Stimulated activated CD4-positive, alpha-beta T cell treated with anti-CD3 and anti-CD28 coated beads, Interleukin-12 subunit alpha, Interleukin-12 subunit beta, amount 100 ng/mL, for 48 hours (primary cell): ENCODE data around the gene ETS2.
"Not testable (repeated sequence)": the region's sequence is repeated elsewhere in the genome, so short reads cannot be mapped to it uniquely, and the experiment has no call there.

Experiments used
- DNase-seq, 3 donors: peaks; one replicate each; pipeline ENCODE4 v3.0.0-alpha.2; 2020; ENCODE audit warnings: low read depth in 2 of 3, low spot score in 1 of 3

The ETS2 gene

DNA sequence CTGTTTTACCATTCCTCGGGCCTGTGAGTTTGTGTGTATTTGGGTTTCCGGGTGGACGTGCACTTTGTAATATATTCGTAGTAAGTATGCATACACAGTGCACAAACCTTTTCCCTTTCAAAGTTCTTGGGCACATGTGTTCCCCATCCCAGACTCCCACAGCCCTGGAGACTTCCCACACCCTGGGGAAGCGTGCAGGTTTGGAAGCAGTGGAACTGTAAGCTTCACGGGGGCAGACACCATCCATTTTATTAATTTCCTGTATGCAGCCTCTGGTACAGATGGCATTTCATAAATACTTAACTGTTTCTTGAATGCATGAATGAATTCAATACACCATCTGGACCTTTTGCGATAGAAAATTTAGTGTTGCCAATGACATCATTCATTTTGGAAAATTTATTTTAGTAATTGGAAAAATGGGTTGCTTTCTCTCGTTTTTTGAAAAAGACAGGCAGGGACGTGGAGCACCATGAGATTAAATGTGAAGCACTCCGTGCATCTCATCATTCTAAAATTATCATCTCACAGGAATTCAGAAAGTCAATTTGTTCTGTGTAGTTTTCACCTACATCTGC lies 10.8 kb downstream of the ETS2 start:
- DNase-seq: no peak

DNA sequence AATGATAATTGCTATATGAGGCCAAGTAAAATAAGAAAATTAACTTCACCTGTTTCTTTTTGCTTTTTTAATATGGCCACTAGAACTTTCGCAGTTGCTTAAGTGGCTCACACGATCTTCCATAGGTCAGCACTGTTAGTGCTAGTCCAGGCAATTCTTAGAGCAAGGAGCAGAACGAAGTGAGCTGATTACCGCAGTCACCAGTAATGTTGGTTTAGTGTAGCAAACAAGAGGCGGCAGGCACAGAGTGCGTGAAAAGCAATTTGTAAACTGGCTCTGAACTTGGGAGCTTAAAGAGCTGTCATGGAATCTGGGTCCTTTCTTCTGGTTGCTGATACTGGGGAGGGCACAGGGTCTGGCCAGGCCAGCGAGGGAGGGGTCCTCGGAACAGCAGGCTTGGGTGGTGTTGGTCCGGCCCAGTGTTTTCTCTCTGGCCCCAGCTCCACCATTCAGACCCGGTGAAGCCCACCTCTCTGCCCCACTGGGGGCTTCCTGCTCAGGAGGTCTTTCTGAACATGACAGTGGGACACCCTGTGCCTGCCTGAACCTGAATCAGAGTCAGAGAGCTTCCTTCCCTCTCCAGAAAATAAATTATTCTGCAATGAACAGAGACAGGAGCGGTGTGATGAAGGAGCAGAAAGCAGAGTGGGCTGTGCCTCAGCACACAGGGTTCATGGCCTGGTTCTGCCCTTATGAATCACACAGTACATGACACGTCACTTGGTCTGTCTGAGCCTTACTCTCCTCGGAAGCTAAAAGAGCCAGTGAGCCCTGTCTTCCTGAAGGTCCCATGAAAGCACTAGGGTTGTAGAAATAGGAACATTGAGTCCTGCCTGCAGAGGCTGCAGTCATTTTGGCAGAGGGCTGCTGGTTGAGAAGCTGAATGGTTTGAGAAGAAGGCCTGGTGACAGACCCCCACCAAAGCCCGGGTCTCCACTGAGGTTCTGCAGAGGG lies 11.9 kb downstream of the ETS2 start:
- no peak for DNase-seq

DNA sequence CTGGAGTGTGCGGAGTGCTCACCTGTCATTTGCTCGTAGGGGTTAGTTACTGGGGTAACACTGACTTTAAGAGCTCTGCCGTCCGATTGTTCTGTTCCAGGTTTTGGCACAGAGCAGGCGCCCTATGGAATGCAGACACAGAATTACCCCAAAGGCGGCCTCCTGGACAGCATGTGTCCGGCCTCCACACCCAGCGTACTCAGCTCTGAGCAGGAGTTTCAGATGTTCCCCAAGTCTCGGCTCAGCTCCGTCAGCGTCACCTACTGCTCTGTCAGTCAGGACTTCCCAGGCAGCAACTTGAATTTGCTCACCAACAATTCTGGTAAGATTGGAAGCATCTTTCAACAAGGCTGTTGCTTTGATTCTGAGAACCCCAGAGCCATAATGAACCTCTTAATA lies 12.6 kb downstream of the ETS2 start:
- DNase-seq: no peak

DNA sequence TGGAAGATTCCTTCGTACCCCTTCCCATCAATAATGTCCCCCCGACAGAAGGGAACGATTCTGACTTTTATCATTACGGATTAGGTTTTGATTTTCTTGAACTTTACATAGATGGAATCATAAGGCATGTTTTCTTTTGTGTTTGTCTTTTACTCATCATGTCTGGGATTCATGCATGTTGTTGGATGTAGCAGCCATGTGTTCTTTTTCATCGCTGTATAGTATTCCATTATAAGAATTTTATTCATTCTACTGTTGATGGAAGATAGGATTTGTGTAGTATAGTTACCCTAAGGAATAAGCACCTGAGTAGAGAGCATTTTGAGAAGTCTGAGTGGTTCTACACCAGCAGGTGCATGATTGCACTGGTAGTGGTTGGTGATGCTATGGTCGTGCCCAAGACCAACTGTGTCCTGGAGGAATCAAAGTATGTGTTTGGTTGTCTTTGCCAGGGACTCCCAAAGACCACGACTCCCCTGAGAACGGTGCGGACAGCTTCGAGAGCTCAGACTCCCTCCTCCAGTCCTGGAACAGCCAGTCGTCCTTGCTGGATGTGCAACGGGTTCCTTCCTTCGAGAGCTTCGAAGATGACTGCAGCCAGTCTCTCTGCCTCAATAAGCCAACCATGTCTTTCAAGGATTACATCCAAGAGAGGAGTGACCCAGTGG lies 13.5 kb downstream of the ETS2 start:
- DNase-seq: no peak

DNA sequence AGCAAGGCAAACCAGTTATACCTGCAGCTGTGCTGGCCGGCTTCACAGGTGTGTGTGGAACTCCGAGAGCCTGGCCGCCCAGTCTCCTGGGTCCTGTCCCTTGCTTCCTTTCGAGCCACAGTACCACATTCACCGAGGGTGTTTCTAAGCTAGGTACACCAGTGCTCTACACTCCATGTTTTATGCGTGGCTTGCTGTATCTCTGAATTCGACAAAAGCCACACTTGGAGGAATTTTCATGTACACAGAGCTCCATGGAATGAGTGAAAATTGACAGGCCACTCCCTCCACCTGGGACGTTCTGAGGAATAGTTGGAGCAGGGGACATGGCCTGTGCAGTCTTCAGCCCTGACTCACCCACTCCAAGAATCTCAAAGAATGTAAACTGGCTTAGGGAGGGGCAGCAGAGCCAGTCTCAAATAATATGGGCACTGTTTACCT lies 14.0 kb downstream of the ETS2 start:
- DNase-seq: no peak

DNA sequence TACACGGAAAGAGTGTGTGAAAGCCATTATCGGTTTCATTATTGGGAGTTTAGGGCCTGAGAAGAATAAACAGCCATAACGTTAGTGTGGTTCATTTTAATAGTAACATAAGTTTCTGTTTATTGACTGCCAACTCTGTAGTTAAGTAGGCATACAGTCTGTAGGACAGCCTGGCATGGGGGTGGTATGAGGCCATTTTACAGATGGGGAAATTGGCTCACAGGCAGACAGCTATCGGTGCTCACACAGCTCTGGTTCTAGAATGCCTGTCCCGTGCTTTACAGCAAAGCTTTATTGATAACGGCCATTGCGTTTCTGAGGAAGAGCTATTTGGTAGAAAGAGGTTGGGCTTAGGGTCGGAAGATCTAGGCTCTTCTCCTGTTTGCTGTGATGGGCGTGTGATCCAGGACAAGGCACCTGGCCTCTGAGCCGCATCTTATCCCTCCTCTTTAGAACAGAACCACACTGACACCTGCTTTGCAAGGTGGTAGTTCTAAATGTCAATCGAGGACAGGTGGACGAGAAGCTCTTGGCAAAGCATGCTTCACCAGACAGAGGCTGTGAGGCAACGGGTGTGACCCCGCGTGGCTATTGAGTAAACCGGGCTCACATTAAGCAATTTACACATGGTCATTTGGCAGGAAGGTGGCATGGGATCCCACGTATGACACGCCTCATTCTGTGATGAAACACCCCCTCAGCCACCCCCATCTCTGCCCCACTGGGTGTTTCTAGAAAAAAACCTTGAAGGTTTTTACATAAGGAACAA lies 14.9 kb downstream of the ETS2 start:
- no peak for DNase-seq

DNA sequence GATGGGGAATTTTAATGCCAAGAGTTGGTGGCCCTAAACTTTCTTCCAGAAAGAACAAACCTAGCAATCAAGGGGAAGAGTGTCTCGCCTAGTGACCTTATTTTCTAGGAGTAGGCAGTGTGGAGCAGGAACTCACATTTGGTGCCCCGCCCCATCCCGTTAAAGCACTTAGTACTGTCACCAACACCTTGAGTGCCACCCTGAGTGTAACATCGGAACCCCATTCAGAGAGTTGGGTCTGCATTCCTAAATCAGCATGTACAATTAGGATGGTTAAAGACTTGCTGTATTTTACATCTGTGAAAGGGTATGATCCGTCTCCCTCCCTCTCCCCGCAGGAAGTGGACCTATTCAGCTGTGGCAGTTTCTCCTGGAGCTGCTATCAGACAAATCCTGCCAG lies 15.5 kb downstream of the ETS2 start:
- no peak for DNase-seq

DNA sequence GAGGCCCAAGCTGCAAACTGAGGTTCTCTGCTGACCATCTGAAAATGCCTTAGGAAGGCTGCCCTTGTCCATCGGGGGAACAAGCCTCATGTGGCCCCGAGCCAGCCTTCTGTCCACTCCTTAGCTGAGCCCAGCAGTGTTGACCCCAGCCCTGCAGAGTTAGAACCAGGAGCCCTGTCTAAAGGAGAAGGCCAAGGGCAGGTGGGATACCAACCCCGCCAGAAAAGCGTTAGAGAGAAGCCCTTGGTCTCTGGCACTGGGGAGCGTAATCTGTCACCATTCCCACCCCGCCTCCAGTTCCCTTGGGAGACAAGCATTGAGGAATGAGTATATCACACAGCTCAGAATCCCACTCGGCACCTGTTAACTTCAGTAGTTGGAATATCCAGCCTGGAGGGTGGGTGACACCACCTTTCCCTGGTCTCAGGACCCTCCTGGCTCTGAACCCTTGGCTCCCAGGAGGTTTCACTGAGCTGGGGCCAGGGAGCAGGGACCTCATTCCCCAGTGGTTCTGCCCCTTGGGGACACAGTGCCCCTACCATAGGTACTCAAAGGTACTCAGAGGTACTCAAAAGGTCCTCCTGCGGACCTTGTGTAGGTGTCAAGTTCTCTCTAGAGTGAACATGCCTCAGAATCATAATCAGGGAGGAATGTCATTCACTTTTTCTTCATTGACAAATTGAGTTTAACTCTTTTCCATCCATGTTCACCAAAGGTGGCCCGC lies 16.4 kb downstream of the ETS2 start:
- no peak for DNase-seq

DNA sequence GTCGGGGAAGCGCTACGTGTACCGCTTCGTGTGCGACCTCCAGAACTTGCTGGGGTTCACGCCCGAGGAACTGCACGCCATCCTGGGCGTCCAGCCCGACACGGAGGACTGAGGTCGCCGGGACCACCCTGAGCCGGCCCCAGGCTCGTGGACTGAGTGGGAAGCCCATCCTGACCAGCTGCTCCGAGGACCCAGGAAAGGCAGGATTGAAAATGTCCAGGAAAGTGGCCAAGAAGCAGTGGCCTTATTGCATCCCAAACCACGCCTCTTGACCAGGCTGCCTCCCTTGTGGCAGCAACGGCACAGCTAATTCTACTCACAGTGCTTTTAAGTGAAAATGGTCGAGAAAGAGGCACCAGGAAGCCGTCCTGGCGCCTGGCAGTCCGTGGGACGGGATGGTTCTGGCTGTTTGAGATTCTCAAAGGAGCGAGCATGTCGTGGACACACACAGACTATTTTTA lies 17.1 kb downstream of the ETS2 start:
- no peak for DNase-seq

DNA sequence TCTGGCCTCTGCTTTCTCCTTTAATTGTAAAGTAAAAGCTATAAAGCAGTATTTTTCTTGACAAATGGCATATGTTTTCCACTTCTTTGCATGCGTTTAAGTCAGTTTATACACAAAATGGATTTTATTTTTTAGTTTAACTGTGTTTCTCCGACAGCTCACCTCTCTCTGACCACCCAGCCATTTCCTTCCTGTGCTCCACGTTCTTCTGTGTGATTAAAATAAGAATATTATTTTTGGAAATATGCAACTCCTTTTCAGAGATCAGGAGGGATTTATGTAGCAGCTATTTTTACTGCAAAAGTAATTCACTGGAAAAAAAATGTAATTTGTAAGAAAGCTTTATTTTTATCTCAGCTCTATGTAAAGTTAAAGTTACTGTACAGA lies 18.0 kb downstream of the ETS2 start:
- DNase-seq: no peak

DNA sequence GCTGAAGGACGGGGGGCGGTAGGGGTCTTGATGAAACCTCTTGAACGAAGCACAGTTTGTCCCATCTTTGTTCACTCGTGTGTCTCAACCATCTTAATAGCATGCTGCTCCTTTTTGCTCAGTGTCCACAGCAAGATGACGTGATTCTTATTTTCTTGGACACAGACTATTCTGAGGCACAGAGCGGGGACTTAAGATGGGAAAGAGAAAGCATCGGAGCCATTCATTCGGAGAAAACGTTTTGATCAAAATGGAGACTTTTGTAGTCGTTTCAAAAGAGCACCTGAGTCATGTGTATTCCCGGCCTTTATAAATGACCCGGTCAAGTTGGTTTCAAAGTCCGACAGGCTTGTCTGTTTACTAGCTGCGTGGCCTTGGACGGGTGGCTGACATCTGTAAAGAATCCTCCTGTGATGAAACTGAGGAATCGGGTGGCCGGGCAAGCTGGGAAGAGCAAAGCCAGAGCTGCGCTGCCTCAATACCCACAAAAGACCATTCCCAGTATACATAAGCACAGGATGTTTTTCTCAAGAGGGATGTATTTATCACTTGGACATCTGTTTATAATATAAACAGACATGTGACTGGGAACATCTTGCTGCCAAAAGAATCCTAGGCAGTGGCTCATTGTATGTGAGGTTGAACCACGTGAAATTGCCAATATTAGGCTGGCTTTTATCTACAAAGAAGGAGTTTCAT lies 18.5 kb downstream of the ETS2 start:
- no peak for DNase-seq

DNA sequence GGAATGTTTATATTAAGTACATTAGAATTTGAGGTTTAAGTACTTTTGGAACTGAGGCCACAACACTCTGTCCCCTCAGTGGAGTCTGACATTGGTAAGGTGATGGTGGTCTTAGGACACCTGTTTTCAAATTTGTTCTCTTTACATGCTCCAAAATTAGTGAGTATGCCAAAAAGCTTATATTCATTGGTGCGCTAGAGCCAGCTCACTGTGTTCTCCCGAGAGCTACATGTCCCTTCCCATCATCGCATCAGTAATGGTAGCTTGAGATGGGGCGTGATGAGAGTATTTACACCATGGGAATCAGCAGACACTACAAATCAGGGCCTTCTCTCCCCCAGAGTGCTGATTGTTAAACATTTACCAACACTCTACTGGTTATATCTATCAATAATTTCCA lies 19.5 kb downstream of the ETS2 start:
- DNase-seq: no peak

DNA sequence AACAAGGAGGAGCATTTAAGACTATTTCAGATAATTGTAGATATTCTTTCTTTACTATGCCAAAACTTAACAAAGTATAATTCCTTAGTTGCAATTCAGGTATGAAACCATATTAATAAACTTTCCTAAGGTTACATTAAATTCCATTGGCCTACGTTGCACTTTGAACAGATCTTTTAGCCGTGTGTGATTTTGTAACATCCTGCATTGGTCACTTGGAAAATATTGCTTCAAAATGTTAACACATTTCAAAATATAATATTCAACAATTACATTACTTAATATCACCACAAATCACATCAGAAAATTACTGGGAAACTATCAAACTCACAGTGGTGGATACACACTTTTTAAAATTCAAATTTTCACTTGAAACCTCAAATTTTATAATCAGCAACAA lies 20.2 kb downstream of the ETS2 start:
- no peak for DNase-seq

DNA sequence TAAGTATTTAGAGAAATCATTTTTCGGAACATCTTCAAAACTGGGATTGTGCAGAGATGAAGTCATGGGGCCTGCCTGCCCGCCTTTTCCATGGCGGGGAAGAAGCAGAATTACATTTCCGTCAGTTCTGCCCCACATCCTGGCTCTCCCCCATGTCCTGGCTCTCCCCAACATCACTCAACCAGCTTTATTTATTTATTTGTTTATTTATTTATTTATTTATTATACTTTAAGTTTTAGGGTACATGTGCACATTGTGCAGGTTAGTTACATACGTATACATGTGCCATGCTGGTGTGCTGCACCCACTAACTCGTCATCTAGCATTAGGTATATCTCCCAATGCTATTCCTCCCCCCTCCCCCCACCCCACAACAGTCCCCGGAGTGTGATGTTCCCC lies 22.4 kb downstream of the ETS2 start:
- not testable (repeated sequence) for DNase-seq

DNA sequence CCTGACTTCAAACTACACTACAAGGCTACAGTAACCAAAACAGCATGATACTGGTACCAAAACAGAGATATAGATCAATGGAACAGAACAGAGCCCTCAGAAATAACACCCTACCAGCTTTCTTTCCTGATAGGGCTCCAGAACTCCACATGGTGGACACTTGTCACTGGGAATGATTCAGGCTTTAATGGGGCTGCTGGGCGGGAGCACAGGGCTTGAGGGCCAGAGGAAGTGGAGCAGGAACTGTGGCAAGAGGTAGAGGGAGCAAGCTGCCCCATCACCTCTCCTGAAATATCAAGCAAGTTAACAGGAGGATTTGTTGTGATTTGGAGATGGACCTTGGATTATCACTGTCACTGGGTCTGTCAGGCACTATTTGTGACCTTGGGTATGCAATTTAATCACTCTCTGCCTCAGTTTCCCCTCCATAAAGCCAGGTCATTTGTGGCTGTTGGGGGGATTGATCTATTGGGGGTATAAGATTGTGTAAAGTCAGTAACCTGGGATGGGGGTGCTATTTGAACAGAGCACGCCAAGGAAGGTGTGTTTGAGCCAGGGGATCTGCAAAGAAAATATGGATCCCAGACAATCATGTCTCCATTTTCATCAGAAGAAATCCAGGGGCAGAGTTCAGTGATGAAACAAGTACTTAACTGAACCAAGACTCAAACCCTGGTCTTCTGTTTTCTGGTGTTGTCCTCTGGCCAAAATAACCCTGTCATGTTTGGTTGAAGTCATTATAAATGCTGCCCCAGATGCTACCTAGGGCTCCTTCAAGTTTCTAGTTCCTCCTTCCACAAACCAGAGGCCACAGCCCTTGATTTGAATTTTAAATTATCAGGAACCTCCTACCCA lies 25.2 kb downstream of the ETS2 start:
- no peak for DNase-seq

DNA sequence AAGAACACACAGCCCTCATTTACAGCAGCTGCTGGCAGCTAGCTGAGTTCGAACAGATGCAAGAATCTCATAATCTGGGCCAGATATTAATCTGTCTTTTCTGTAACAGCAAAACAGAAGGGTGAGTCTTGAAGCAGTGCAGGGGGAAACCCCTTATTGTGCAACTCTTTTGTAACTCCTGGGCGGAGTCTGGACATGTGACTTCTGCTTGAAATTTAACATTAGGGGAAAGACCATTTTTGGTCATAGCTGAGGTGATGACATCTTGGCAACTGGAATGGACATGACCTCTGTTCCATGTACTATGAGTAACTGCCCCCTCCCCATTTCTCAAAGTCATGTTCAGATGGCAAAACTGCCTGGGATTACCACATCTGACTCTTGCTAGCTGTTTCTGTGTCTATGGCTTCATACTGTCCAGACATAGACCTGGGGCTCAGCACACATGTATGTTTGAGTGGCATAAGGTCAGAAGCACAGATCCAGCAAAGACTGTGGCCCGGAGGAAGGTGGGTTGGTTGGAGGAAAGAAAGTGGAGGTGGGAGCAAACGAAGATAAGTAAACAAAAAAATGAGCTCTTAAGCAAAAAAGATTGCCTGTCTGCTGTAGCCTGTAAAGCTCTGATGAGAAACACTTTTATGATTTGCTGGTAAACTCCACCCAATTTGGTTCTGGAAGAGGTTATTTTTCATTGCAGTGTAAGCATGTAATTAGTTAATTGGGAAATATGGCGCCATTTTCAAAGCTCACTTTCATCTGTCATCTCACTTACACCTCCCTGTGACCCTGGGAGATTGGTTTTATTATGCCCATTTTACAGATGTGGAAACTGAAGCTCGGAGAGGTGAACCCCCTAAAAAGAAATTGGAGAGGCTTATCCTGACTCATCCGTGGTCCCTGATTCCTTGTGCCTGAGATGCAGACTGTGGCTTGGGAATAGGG lies 26.1 kb downstream of the ETS2 start:
- DNase-seq: peak; percentile 11 to 28 (median 12)

DNA sequence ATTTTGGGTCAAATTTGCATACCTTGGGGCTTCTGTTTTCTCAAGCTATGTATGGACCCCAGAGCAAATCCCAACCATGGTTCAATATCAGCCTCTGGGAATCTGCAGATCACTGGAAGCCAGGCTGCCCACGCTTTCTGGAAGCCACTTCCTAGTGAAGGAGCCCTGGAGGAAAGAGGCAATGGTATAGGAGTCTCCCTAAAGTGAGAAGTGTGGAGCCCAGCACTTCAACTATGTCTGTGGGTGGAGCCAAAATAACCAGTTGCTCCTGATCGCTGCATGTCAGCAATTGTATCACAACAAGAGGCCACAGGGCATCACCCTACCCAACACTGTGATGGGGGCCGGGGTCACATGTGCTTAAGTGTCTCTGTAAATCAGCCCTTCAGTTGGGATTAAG lies 26.9 kb downstream of the ETS2 start:
- DNase-seq: no peak

DNA sequence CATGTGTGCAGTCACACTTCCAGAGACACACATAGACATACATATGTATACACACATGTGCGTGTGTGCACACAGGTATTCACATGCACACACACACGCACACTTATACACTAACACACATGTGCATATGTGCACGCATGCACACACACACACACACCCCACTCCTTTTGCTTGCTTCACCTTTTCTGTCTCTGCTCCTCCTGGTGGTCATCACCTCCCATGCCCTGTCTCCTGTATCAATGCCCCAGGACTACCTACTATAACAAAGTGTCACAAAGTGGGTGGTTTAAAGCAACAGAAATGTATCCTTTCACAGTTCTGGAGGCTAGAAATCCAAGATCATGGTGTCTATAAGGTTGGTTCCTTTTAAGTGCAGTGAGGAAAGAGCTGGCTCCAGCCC lies 27.4 kb downstream of the ETS2 start:
- DNase-seq: no peak
